Transverse colon (tissue), 3 donors: Measurements from ENCODE around the gene MEIOB.
"Not testable (repeated sequence)": the region's sequence is repeated elsewhere in the genome, so short reads cannot be mapped to it uniquely, and the experiment has no call there.

Source experiments
- EP300 ChIP-seq: sonication (generic); formaldehyde crosslinking; IDR thresholded peaks from one replicate; pipeline ENCODE4 v1.6.1; 2017; ENCODE audit warnings: antibody characterized with exemption, low read depth
- TF ChIP-seq, protein P1 (sequence below), 5 experiments: fragments of 200-600 bp in 3 of 5; fragments of 450-650 bp in 2 of 5; sonication (generic) in 3 of 5; IDR thresholded peaks; 1 replicate in 2 of 5; 2 replicates in 3 of 5; pipeline ENCODE4 v1.5.1; 2016 to 2017; ENCODE audit warnings: antibody characterized with exemption in 5 of 5, inconsistent platforms in 3 of 5, mild to moderate bottlenecking in 2 of 5, moderate library complexity in 1 of 5

DNA sequence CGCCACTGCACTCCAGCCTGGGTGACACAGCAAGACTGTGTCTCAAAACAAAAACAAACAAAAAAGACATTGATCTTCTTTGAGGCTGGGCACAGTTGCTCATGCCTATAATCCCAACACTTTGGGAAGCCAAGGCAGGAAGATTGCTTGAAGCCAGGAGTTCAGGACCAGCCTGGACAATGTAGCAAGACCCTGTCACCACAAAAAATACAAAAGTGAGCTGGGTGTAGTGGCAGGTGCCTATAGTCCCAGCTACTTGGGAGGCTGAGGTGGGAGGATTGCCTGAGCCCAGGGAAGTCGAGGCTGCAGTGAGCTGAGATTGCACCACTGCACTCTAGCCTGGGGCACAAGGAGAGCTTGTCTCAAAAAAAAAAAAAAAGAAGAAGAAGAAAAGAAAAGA is 25.7 kb upstream of the MEIOB start:
- TF ChIP-seq, protein P1, sequence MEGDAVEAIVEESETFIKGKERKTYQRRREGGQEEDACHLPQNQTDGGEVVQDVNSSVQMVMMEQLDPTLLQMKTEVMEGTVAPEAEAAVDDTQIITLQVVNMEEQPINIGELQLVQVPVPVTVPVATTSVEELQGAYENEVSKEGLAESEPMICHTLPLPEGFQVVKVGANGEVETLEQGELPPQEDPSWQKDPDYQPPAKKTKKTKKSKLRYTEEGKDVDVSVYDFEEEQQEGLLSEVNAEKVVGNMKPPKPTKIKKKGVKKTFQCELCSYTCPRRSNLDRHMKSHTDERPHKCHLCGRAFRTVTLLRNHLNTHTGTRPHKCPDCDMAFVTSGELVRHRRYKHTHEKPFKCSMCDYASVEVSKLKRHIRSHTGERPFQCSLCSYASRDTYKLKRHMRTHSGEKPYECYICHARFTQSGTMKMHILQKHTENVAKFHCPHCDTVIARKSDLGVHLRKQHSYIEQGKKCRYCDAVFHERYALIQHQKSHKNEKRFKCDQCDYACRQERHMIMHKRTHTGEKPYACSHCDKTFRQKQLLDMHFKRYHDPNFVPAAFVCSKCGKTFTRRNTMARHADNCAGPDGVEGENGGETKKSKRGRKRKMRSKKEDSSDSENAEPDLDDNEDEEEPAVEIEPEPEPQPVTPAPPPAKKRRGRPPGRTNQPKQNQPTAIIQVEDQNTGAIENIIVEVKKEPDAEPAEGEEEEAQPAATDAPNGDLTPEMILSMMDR (IDR thresholded peaks at IDR 0.05): not testable (repeated sequence)
- TF ChIP-seq EP300: not testable (repeated sequence)
